Measurements from ENCODE around the gene TCERG1.
A peak's percentile ranks its signal among the peaks of the same experiment; 100 is the strongest.

Gene TCERG1

DNA sequence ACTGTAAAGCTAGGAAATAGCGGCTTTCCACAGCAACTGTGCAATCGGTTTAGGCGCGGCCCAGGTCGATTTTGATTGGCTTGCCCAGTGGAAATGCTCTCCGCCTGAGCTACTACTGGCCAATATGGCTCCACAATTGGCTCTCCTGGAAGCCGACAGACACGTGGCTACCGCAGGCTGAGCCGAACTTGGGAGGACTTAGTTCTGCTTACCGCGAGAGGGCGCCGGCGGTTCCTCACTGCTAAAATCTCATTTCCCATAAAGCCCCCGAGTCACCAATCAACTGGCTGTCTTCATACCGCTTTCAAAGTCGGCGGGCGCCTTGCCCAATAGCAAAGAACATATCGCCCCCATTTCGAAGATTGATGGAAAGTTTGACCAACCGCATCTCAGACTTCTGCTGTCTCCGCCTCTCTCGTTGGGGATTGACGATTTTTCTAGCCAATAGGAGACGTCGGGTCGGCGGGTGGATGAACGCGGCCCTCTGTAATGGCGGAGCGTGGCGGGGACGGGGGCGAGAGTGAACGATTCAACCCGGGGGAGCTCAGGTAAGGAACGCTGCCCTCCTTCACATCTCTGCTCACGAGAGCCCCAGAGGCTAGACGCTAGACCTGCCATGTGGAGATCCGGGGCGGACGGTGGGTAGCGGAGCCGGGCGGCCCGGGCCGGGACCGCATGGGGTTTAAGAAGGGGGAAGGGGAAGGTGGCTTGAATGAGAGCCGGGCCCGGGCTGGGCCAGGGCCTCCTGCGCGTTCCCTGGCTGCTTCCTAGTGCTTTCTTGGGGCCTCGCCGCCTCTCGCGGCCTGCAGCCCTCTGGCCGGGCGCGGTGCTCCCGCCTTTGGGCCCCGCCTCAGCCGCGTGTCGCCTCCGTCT is at the start of gene TCERG1:
Gene TCERG1 (plus strand): TSS at position 473 of the 873 bp plus-strand sequence. CDS start 17 bp downstream, at position 490.
- Histone ChIP-seq H3K27ac (peak within 1 kb of the TSS; percentile 85 to 89), H3K4me1 (peaks cover 0 to 29% (median 20%) of the 10 kb centered on the region in 4 donors), H3K4me3 (peak within 1 kb of the TSS; percentile 95 to 97), H3K9me3 (no peaks in the 10 kb centered on the region), H3K36me3 (no peaks in the 10 kb centered on the region), H3K27me3 (no peaks in the 10 kb centered on the region)
- intact Hi-C loops (cut with DNase I; ENCODE audit: low total_unique reads): loop anchor here (10.0 kb wide), 1 partner anchor 252 kb away; no protein-coding TSS in a partner anchor
- TF ChIP-seq, protein P1, sequence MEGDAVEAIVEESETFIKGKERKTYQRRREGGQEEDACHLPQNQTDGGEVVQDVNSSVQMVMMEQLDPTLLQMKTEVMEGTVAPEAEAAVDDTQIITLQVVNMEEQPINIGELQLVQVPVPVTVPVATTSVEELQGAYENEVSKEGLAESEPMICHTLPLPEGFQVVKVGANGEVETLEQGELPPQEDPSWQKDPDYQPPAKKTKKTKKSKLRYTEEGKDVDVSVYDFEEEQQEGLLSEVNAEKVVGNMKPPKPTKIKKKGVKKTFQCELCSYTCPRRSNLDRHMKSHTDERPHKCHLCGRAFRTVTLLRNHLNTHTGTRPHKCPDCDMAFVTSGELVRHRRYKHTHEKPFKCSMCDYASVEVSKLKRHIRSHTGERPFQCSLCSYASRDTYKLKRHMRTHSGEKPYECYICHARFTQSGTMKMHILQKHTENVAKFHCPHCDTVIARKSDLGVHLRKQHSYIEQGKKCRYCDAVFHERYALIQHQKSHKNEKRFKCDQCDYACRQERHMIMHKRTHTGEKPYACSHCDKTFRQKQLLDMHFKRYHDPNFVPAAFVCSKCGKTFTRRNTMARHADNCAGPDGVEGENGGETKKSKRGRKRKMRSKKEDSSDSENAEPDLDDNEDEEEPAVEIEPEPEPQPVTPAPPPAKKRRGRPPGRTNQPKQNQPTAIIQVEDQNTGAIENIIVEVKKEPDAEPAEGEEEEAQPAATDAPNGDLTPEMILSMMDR (IDR thresholded peaks at IDR 0.05): peak; percentile 72 to 73
- peak; percentile 100 for DNase-seq

DNA sequence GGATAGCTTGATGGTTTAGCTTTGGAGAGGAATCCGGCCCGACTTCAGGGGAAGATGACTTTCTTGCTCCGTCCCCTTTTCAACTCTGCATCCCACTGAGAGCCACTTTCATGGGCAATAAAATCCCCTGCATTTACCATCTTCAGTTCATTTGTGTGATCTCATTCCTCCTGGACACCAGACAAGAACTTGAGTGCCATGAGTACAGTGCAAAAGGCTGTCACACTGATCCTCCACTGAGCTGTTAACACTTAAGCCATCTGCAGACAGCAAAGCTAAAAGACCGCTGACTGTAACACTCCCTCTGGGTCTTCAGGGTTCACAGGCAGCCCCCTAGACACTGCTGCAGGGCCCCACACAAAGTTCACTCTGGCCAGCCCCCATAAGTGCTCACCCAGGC is 48.3 kb upstream of the TCERG1 start:
- TF ChIP-seq, protein P1 (IDR thresholded peaks at IDR 0.05): no peak
- no peaks in the 10 kb centered on the region for H3K4me1 ChIP-seq

DNA sequence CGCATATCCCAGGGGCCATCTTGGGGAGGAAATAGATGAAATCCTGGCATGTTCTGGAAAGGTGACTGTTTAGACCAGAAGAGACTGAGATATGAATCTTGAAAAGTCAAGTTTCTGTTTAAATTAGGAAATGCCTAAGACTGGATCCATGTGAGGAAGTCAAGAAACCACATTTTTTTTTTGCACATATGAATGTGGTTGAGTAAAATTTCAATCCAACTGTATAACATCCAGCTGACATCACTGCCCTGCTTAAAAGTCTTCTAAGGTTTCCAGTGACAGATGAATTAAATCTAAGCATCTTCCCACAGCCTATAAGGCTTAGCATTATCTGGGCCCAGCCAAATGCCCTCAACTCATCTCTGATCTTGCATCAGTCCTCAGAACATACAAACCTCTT is 47.7 kb upstream of the TCERG1 start:
- DNase-seq: no peak
- no peaks in the 10 kb centered on the region for H3K4me1 ChIP-seq
- H3K27me3 ChIP-seq: peaks cover 0 to 10% of the 10 kb centered on the region in 2 donors
- no peak overlapping the region for H3K27ac ChIP-seq
- H3K4me3 ChIP-seq: no peak overlapping the region
- no peaks in the 10 kb centered on the region for H3K9me3 ChIP-seq
- H3K36me3 ChIP-seq: no peaks in the 10 kb centered on the region
- TF ChIP-seq, protein P1 (IDR thresholded peaks at IDR 0.05): no peak
- intact Hi-C loops (cut with DNase I; ENCODE audit: low total_unique reads): no loop called here

More for the DNA sequence above, 48.3 kb upstream of the TCERG1 start:
- Histone ChIP-seq H3K36me3 (no peaks in the 10 kb centered on the region), H3K4me3 (no peak overlapping the region), H3K27ac (no peak overlapping the region), H3K9me3 (no peaks in the 10 kb centered on the region), H3K27me3 (peaks cover 0 to 10% of the 10 kb centered on the region in 2 donors)
- intact Hi-C loops (cut with DNase I; ENCODE audit: low total_unique reads): no loop called here
- no peak for DNase-seq

DNA sequence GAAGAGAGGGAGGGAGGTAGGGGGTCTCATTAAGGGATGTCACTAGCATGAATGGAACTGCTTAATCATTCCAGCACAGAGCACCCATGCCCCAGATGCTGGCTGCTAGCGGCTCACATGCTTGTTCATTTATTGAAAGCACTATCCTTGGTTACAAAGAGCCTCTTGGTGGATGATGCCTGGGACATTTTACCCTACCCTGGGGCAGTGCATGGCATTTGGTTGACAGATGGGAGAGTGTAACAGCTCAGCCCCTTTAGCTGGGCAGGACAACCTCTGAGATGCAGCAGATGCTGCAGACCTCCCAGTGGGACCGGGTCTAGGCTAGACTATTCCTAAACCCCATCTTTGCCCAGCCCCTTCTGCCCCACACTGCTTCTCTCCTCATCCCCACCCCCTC is 46.9 kb upstream of the TCERG1 start:
- H3K27ac ChIP-seq: no peak overlapping the region
- no peaks in the 10 kb centered on the region for H3K36me3 ChIP-seq
- intact Hi-C loops (cut with DNase I; ENCODE audit: low total_unique reads): no loop called here
- DNase-seq: no peak
- H3K27me3 ChIP-seq: peaks cover 0 to 8% of the 10 kb centered on the region in 2 donors
- TF ChIP-seq, protein P1 (IDR thresholded peaks at IDR 0.05): no peak
- H3K4me3 ChIP-seq: no peak overlapping the region
- H3K9me3 ChIP-seq: no peaks in the 10 kb centered on the region
- H3K4me1 ChIP-seq: no peaks in the 10 kb centered on the region

DNA sequence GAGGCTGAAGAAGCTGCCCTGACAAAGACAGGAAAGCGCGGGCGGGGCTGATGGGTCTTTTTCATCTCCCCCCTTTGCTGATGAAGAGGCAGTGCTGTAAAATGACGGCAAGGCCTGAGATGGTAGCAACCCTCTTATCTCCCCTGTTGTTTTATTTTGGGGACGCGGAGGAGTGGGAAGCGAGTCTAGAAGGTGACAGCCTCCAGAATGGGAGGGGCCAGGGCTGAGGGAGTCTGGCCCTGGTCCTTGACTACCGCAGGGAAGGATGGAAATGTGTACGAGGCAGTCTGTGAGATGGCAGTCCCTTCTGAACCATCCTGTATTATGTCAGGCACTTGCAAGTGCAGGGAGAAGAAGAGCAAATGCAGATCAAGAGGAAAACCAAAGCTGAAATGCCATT is 46.1 kb upstream of the TCERG1 start:
- H3K4me1 ChIP-seq: no peaks in the 10 kb centered on the region
- no peaks in the 10 kb centered on the region for H3K9me3 ChIP-seq
- no peaks in the 10 kb centered on the region for H3K36me3 ChIP-seq
- H3K27ac ChIP-seq: no peak overlapping the region
- TF ChIP-seq, protein P1 (IDR thresholded peaks at IDR 0.05): no peak
- DNase-seq: no peak
- intact Hi-C loops (cut with DNase I; ENCODE audit: low total_unique reads): no loop called here
- no peak overlapping the region for H3K4me3 ChIP-seq
- H3K27me3 ChIP-seq: peaks cover 0 to 7% of the 10 kb centered on the region in 2 donors
